ENCODE measurements around the gene PRR35. TPM values are rescaled to one million over a fixed set of nuclear protein-coding genes. Genes with fewer than 3 reads are reported as not detected.

PRR35 gene
- total RNA-seq, 2 donors from 2014 or later, result not detected

- Histone ChIP-seq H3K27ac (peak overlapping the region; percentile 80 to 97 (median 84)), H3K4me1 (peaks cover 76% of the 10 kb centered on the region), H3K4me3 (peak overlapping the region; percentile 48 to 77), H3K9me3 (no peaks in the 10 kb centered on the region), H3K36me3 (replicated peaks in 1 of 2; ENCODE audit: insufficient read depth in 1 of 2, low read depth in 2 of 2) (no peaks in the 10 kb centered on the region), H3K27me3 (no peaks in the 10 kb centered on the region)
- ATAC-seq (peak; percentile 5), DNase-seq (peak in 3 of 4 donors; percentile 45 to 59 (median 54))
- 0 to 10% methylated on average over 12 to 49 of the region's 55 CpGs for WGBS, 2 donors
- TF ChIP-seq CTCF (IDR thresholded peaks at IDR 0.05), result no peak
- TF ChIP-seq POLR2A (IDR thresholded peaks at IDR 0.05), result peak in 2 of 3 donors; percentile 51
- intact Hi-C loops (cut with DNase I), result no loop called here
Measured at GRCh38 chr16:528111-529011, 31.8 kb upstream of the PRR35 start.

- intact Hi-C loops (cut with DNase I), result no loop called here
- no peaks in the 10 kb centered on the region for H3K27me3 ChIP-seq
- H3K27ac ChIP-seq, result peak overlapping the region; percentile 80 to 97 (median 84)
- no peaks in the 10 kb centered on the region for H3K36me3 ChIP-seq (replicated peaks in 1 of 2; ENCODE audit: insufficient read depth in 1 of 2, low read depth in 2 of 2)
- ATAC-seq, result no peak
- no peaks in the 10 kb centered on the region for H3K9me3 ChIP-seq
- TF ChIP-seq CTCF (IDR thresholded peaks at IDR 0.05), result no peak
- peak in 3 of 4 donors; percentile 49 to 60 (median 56) for DNase-seq
- H3K4me3 ChIP-seq, result peak overlapping the region in 1 of 2 donors; percentile 48
- H3K4me1 ChIP-seq, result peaks cover 80% of the 10 kb centered on the region
- 11 to 24% methylated on average over 12 of the region's 12 CpGs for WGBS, 2 donors
Measured at GRCh38 chr16:529012-529575, 31.1 kb upstream of the PRR35 start.

GRCh38 chr16:530111-530817 lies 29.9 kb upstream of the PRR35 start:
- Histone ChIP-seq H3K27me3 (no peaks in the 10 kb centered on the region), H3K27ac (peak overlapping the region in 1 of 4 donors; percentile 97), H3K36me3 (replicated peaks in 1 of 2; ENCODE audit: insufficient read depth in 1 of 2, low read depth in 2 of 2) (no peaks in the 10 kb centered on the region), H3K4me3 (no peak overlapping the region), H3K4me1 (peaks cover 80% of the 10 kb centered on the region), H3K9me3 (no peaks in the 10 kb centered on the region)
- WGBS, 2 donors, result 64 to 83% methylated on average over 2 to 22 of the region's 23 CpGs
- intact Hi-C loops (cut with DNase I), result no loop called here
- TF ChIP-seq CTCF (IDR thresholded peaks at IDR 0.05) (no peak), POLR2A (IDR thresholded peaks at IDR 0.05) (no peak)
- ATAC-seq (no peak), DNase-seq (peak in 1 of 4 donors; percentile 53)

DNA sequence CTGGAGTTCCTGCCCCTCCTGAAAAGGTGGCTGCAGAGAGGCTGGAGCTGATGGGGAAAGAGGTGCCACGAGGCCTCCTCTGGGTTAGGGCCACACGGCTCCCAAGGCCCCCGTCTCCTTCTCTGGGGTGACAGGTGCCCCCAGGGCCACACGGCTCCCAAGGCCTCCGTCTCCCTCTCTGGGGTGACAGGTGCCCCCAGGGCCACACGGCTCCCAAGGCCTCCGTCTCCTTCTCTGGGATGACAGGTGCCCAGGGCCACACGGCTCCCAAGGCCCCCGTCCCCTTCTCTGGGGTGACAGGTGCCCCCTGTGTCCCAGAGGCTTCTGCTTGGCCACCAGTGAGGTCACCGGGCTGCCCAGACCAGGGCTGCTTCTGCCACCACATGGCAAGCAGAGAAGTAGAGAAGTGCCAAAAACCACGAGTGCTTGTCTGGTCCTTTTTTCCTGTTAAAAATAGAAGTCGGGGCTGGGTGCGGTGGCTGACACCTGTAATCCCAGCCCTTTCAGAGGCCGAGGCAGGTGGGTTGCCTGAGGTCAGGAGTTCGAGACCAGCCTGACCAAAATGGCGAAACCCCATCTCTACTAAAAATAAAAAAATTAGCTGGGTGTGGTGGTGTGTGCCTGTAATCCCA lies 28.6 kb upstream of the PRR35 start:
- Histone ChIP-seq H3K27me3 (no peaks in the 10 kb centered on the region), H3K4me1 (peaks cover 75% of the 10 kb centered on the region), H3K9me3 (no peaks in the 10 kb centered on the region), H3K36me3 (replicated peaks in 1 of 2; ENCODE audit: insufficient read depth in 1 of 2, low read depth in 2 of 2) (no peaks in the 10 kb centered on the region), H3K27ac (peak overlapping the region in 1 of 4 donors; percentile 17), H3K4me3 (no peak overlapping the region)
- ATAC-seq (no peak), DNase-seq (no peak)
- intact Hi-C loops (cut with DNase I), result no loop called here
- WGBS, 2 donors, result 44 to 58% methylated on average over 10 to 16 of the region's 16 CpGs
- TF ChIP-seq CTCF (IDR thresholded peaks at IDR 0.05), result no peak
- no peak for TF ChIP-seq POLR2A (IDR thresholded peaks at IDR 0.05)
